ENCODE data around the gene OR2L5.

The OR2L5 gene

GRCh38 chr1:248046536-248046935 lies 33.1 kb downstream of the OR2L5 start, which contains the start of gene OR2L3:
OR2L3 (plus strand) TSS chr1:248046836; CDS start chr1:248060682, 13,846 bp downstream.
- peaks cover 3% of the 10 kb centered on the region for H3K27me3 Mint-ChIP-seq (ENCODE audit: low read depth, poor library complexity)
- TF ChIP-seq, protein P1, sequence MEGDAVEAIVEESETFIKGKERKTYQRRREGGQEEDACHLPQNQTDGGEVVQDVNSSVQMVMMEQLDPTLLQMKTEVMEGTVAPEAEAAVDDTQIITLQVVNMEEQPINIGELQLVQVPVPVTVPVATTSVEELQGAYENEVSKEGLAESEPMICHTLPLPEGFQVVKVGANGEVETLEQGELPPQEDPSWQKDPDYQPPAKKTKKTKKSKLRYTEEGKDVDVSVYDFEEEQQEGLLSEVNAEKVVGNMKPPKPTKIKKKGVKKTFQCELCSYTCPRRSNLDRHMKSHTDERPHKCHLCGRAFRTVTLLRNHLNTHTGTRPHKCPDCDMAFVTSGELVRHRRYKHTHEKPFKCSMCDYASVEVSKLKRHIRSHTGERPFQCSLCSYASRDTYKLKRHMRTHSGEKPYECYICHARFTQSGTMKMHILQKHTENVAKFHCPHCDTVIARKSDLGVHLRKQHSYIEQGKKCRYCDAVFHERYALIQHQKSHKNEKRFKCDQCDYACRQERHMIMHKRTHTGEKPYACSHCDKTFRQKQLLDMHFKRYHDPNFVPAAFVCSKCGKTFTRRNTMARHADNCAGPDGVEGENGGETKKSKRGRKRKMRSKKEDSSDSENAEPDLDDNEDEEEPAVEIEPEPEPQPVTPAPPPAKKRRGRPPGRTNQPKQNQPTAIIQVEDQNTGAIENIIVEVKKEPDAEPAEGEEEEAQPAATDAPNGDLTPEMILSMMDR (IDR thresholded peaks at IDR 0.05): no peak
- H3K4me1 Mint-ChIP-seq: no peaks in the 10 kb centered on the region
- no peak for DNase-seq
- H3K4me3 Mint-ChIP-seq: no peak within 1 kb of the TSS
- H3K36me3 Mint-ChIP-seq (ENCODE audit: low read depth): no peaks in the 10 kb centered on the region
- H3K27ac Mint-ChIP-seq: no peak within 1 kb of the TSS
- peaks cover 71% of the 10 kb centered on the region for H3K9me3 Mint-ChIP-seq

GRCh38 chr1:248047008-248047407 lies 33.5 kb downstream of the OR2L5 start:
- H3K27ac Mint-ChIP-seq: no peak overlapping the region
- peaks cover 72% of the 10 kb centered on the region for H3K9me3 Mint-ChIP-seq
- peaks cover 3% of the 10 kb centered on the region for H3K27me3 Mint-ChIP-seq (ENCODE audit: low read depth, poor library complexity)

GRCh38 chr1:248054671-248055070 lies 41.2 kb downstream of the OR2L5 start:
- H3K9me3 Mint-ChIP-seq: peaks cover 73% of the 10 kb centered on the region
- TF ChIP-seq, protein P1 (IDR thresholded peaks at IDR 0.05): no peak
- DNase-seq: no peak
- H3K36me3 Mint-ChIP-seq (ENCODE audit: low read depth): no peaks in the 10 kb centered on the region
- no peaks in the 10 kb centered on the region for H3K27me3 Mint-ChIP-seq (ENCODE audit: low read depth, poor library complexity)
- no peak overlapping the region for H3K4me3 Mint-ChIP-seq
- H3K27ac Mint-ChIP-seq: no peak overlapping the region
- H3K4me1 Mint-ChIP-seq: no peaks in the 10 kb centered on the region

More at GRCh38 chr1:248047008-248047407, 33.5 kb downstream of the OR2L5 start:
- Mint-ChIP-seq H3K36me3 (ENCODE audit: low read depth) (no peaks in the 10 kb centered on the region), H3K4me1 (no peaks in the 10 kb centered on the region), H3K4me3 (no peak overlapping the region)
- TF ChIP-seq, protein P1 (IDR thresholded peaks at IDR 0.05): no peak
- DNase-seq: no peak

- Mint-ChIP-seq H3K27ac (no peak overlapping the region), H3K9me3 (peaks cover 70% of the 10 kb centered on the region), H3K27me3 (ENCODE audit: low read depth, poor library complexity) (no peaks in the 10 kb centered on the region), H3K4me1 (no peaks in the 10 kb centered on the region), H3K4me3 (no peak overlapping the region), H3K36me3 (ENCODE audit: low read depth) (no peaks in the 10 kb centered on the region)
- DNase-seq: no peak
- TF ChIP-seq, protein P1 (IDR thresholded peaks at IDR 0.05): no peak
Measured at GRCh38 chr1:248055261-248055660, 41.8 kb downstream of the OR2L5 start.

GRCh38 chr1:248065071-248065470 lies 51.6 kb downstream of the OR2L5 start:
- TF ChIP-seq, protein P1 (IDR thresholded peaks at IDR 0.05): no peak
- no peak overlapping the region for H3K4me3 Mint-ChIP-seq
- peaks cover 80% of the 10 kb centered on the region for H3K9me3 Mint-ChIP-seq
- H3K36me3 Mint-ChIP-seq (ENCODE audit: low read depth): no peaks in the 10 kb centered on the region
- no peaks in the 10 kb centered on the region for H3K4me1 Mint-ChIP-seq
- no peak overlapping the region for H3K27ac Mint-ChIP-seq
- H3K27me3 Mint-ChIP-seq (ENCODE audit: low read depth, poor library complexity): no peaks in the 10 kb centered on the region
- no peak for DNase-seq

DNA sequence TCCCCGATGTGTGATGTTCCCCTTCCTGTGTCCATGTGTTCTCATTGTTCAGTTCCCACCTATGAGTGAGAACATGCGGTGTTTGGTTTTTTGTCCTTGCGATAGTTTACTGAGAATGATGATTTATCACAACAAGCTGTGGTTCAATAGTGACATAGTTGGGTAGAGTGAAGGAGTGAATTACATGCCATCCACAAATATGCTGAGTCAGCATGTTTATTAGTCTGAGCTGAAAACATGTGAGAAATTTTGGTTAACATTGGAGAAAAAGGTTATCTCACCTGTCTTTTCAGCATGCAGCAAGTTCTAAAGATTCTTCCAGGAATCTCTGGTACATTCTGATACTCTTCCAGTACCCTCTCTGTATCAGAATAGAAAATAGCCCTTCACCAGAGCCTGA lies 52.1 kb downstream of the OR2L5 start:
- H3K27me3 Mint-ChIP-seq (ENCODE audit: low read depth, poor library complexity): no peaks in the 10 kb centered on the region
- no peak for DNase-seq
- no peak overlapping the region for H3K27ac Mint-ChIP-seq
- H3K36me3 Mint-ChIP-seq (ENCODE audit: low read depth): no peaks in the 10 kb centered on the region
- TF ChIP-seq, protein P1 (IDR thresholded peaks at IDR 0.05): no peak
- H3K4me3 Mint-ChIP-seq: no peak overlapping the region
- H3K4me1 Mint-ChIP-seq: no peaks in the 10 kb centered on the region
- H3K9me3 Mint-ChIP-seq: peaks cover 82% of the 10 kb centered on the region
